ENCODE measurements around the gene ADAMTS18.

The ADAMTS18 gene

GRCh38 chr16:77374384-77374783 lies 60.5 kb downstream of the ADAMTS18 start:
- H3K4me3 ChIP-seq (ENCODE audit: low read depth, low read length), result no peak overlapping the region
- TF ChIP-seq PBX3 (CRISPR knock-in tag; IDR thresholded peaks at IDR 0.05) (no peak), ZNF121 (tag by site-specific recombination; IDR thresholded peaks at IDR 0.05) (no peak), ZNF624 (tag by site-specific recombination; IDR thresholded peaks at IDR 0.05) (no peak), ZNF202 (tag by site-specific recombination; IDR thresholded peaks at IDR 0.05; ENCODE audit: borderline replicate concordance) (no peak), SETDB1 (IDR thresholded peaks at IDR 0.05; ENCODE audit: insufficient read length, low read length) (no peak), ZBTB6 (tag by site-specific recombination; IDR thresholded peaks at IDR 0.05) (no peak), ZBTB20 (tag by site-specific recombination; IDR thresholded peaks at IDR 0.05) (no peak), HOXC10 (CRISPR knock-in tag; IDR thresholded peaks at IDR 0.05) (no peak)
- TF ChIP-seq, protein P1, sequence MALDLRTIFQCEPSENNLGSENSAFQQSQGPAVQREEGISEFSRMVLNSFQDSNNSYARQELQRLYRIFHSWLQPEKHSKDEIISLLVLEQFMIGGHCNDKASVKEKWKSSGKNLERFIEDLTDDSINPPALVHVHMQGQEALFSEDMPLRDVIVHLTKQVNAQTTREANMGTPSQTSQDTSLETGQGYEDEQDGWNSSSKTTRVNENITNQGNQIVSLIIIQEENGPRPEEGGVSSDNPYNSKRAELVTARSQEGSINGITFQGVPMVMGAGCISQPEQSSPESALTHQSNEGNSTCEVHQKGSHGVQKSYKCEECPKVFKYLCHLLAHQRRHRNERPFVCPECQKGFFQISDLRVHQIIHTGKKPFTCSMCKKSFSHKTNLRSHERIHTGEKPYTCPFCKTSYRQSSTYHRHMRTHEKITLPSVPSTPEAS (tag by site-specific recombination; IDR thresholded peaks at IDR 0.05), result no peak
- no peaks in the 10 kb centered on the region for H3K36me3 ChIP-seq (ENCODE audit: control insufficient read depth in 2 of 2, insufficient read depth in 1 of 2, low read length in 2 of 2)
- ChIA-PET CTCF (interaction anchor here (1.2 kb wide), 1 partner anchor 18 kb away, joined by 4 read pairs; no protein-coding TSS in a partner anchor), POLR2A (no interaction called here)
- peaks cover 3% of the 10 kb centered on the region; the same call in 1 of the 2 replicates for H3K4me1 ChIP-seq (ENCODE audit: control insufficient read depth, insufficient read depth, low read length)
- no peaks in the 10 kb centered on the region for H3K9me3 ChIP-seq (ENCODE audit: control insufficient read depth, insufficient read depth, low read depth, low read length)
- no peak overlapping the region for H3K27ac ChIP-seq (ENCODE audit: extremely low read depth, low read depth, low read length)

DNA sequence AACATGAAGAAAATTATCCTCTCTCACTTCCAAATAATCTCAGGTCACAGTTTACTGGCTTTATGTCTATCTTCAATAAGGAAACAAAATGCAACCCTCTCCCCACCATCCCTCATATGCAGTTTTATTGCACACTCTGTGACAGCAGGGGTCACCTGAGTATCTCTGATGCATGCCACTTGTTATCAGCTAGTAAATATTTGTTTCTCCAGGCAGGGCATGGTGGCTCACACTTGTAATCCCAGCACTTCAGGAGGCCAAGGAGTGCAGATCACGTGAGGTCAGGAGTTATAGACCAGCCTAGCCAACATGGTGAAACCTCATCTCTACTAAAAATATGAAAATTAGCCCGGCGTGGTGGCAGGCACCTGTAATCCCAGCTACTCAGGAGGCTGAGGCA lies 61.1 kb downstream of the ADAMTS18 start:
- TF ChIP-seq ZBTB44 (tag by site-specific recombination; IDR thresholded peaks at IDR 0.05) (peak; percentile 44; the same call in 1 of the 2 replicates), HOXD13 (CRISPR knock-in tag; IDR thresholded peaks at IDR 0.05; ENCODE audit: borderline replicate concordance) (no peak), ZIC2 (tag by site-specific recombination; IDR thresholded peaks at IDR 0.05) (peak; percentile 56)
- H3K4me3 ChIP-seq (ENCODE audit: low read depth, low read length), result no peak overlapping the region
- H3K36me3 ChIP-seq (ENCODE audit: control insufficient read depth in 2 of 2, insufficient read depth in 1 of 2, low read length in 2 of 2), result no peaks in the 10 kb centered on the region
- no peaks in the 10 kb centered on the region for H3K9me3 ChIP-seq (ENCODE audit: control insufficient read depth, insufficient read depth, low read depth, low read length)
- ChIA-PET CTCF (interaction anchor here (1.2 kb wide), 1 partner anchor 17 kb away, joined by 4 read pairs; no protein-coding TSS in a partner anchor), POLR2A (no interaction called here)
- H3K27ac ChIP-seq (ENCODE audit: extremely low read depth, low read depth, low read length), result no peak overlapping the region
- H3K4me1 ChIP-seq (ENCODE audit: control insufficient read depth, insufficient read depth, low read length), result peaks cover 3% of the 10 kb centered on the region; the same call in 1 of the 2 replicates

DNA sequence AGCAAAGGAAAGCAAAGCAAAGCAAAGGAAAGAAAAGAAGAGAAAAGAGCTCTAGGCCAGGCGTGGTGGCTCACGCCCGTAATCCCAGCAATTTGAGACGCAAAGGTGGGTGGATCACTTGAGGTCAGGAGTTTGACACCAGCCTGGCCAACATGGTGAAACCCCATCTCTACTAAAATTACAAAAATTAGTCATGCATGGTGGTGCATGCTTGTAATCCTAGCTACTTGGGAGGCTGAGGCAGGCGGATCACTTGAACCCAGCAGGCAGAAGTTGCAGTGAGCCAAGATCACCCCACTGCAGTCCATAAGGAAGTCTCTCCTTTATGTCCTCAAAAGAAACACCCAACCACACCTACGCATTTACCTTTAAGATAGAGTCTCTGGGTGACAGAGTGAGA lies 70.1 kb downstream of the ADAMTS18 start:
- Histone ChIP-seq H3K9me3 (ENCODE audit: control insufficient read depth, insufficient read depth, low read depth, low read length) (no peaks in the 10 kb centered on the region), H3K4me1 (ENCODE audit: control insufficient read depth, insufficient read depth, low read length) (no peaks in the 10 kb centered on the region), H3K36me3 (ENCODE audit: control insufficient read depth in 2 of 2, insufficient read depth in 1 of 2, low read length in 2 of 2) (no peaks in the 10 kb centered on the region), H3K4me3 (ENCODE audit: low read depth, low read length) (no peak overlapping the region), H3K27ac (ENCODE audit: extremely low read depth, low read depth, low read length) (no peak overlapping the region)
- ChIA-PET POLR2A (no interaction called here), CTCF (interaction anchor here (0.7 kb wide), 1 partner anchor 13 kb away, joined by 3 read pairs; no protein-coding TSS in a partner anchor)
- TF ChIP-seq ZNF558 (tag by site-specific recombination; IDR thresholded peaks at IDR 0.05), result no peak
- TF ChIP-seq KLF1 (tag by site-specific recombination; IDR thresholded peaks at IDR 0.05), result peak; percentile 59
- 0 out of 2 replicates have a peak, but pooled peaks have one; percentile 3 for TF ChIP-seq ZNF366 (tag by site-specific recombination; conservative IDR thresholded peaks at IDR 0.05)

Measured in HEK293 (cell line).